ENCODE measurements around the gene PDE3A. TPM values are rescaled to one million over a fixed set of nuclear protein-coding genes. Genes with fewer than 3 reads are reported as not detected.

PDE3A gene
- total and polyA plus RNA-seq, 10 of the 15 experiments (the other 5 are each of a cell fraction or from before 2014, with no cell fraction given), result 0.01 to 2.6 (median 1.5) TPM

- H3K4me3 ChIP-seq, result no peak overlapping the region
- intact Hi-C loops (cut with micrococcal nuclease; ENCODE audit: unreplicated experiment) (no loop called here), in situ Hi-C loops (cut with MboI) (no loop called here)
- no peaks in the 10 kb centered on the region for H3K79me2 ChIP-seq (ENCODE audit: control insufficient read depth, insufficient read depth, low read length)
- ChIA-PET POLR2A (no interaction called here), CTCF (no interaction called here), RAD21 (ENCODE audit: unreplicated experiment) (no interaction called here), SMC1A (ENCODE audit: uncharacterized antibody, unreplicated experiment) (no interaction called here)
- no peak overlapping the region for H3K4me2 ChIP-seq (ENCODE audit: control insufficient read depth, insufficient read depth)
- TF ChIP-seq BACH1 (IDR thresholded peaks at IDR 0.05; ENCODE audit: borderline replicate concordance) (no peak), WRNIP1 (IDR thresholded peaks at IDR 0.05; ENCODE audit: borderline replicate concordance, low read depth, low read length) (no peak)
- H4K20me1 ChIP-seq (ENCODE audit: control insufficient read depth, insufficient read depth), result no peaks in the 10 kb centered on the region
- H3K36me3 ChIP-seq (ENCODE audit: control insufficient read depth in 2 of 2, insufficient read depth in 2 of 2, low read length in 1 of 2), result no peaks in the 10 kb centered on the region
- DNase-seq (ENCODE audit: low read depth, low spot score) (no peak), FAIRE-seq (no peak), ATAC-seq (no peak)
- no peak overlapping the region for H3K9ac ChIP-seq (ENCODE audit: control insufficient read depth, insufficient read depth, low read length)
- H3K27ac ChIP-seq (ENCODE audit: control insufficient read depth, insufficient read depth), result no peak overlapping the region
- WGBS (ENCODE audit: insufficient coverage, insufficient replicate concordance, low lambda C conversion rate, missing lambda C conversion rate), result 35% methylated on average over 2 of the region's 2 CpGs
- no TSS peak for BruUV-seq (replicated peaks)
- no peaks in the 10 kb centered on the region for H3K9me3 ChIP-seq (replicated peaks; ENCODE audit: control insufficient read depth, insufficient read depth, low read length)
- H3K27me3 ChIP-seq (replicated peaks in 1 of 2; ENCODE audit: control insufficient read depth in 2 of 2, insufficient read depth in 2 of 2, low read length in 1 of 2), result no peaks in the 10 kb centered on the region; a peak in 1 of 4 replicates
- H2AFZ ChIP-seq (ENCODE audit: control insufficient read depth, low read depth, low read length), result no peak overlapping the region
- H3K4me1 ChIP-seq (ENCODE audit: control insufficient read depth, insufficient read depth, low read length), result no peaks in the 10 kb centered on the region
These were observed 89.2 kb downstream of the PDE3A start for GRCh38 chr12:20457582-20457981.

- intact Hi-C loops (cut with micrococcal nuclease; ENCODE audit: unreplicated experiment) (no loop called here), in situ Hi-C loops (cut with MboI) (no loop called here)
- no peak for FAIRE-seq
- RAD21 ChIA-PET (ENCODE audit: unreplicated experiment), result no interaction called here
- Histone ChIP-seq H3K27ac (ENCODE audit: control insufficient read depth, insufficient read depth) (no peak overlapping the region), H4K20me1 (ENCODE audit: control insufficient read depth, insufficient read depth) (no peaks in the 10 kb centered on the region), H3K4me2 (ENCODE audit: control insufficient read depth, insufficient read depth) (no peak overlapping the region), H3K9me3 (replicated peaks; ENCODE audit: control insufficient read depth, insufficient read depth, low read length) (no peaks in the 10 kb centered on the region), H3K4me1 (ENCODE audit: control insufficient read depth, insufficient read depth, low read length) (no peaks in the 10 kb centered on the region), H3K4me3 (no peak overlapping the region), H3K36me3 (ENCODE audit: control insufficient read depth in 2 of 2, insufficient read depth in 2 of 2, low read length in 1 of 2) (no peaks in the 10 kb centered on the region), H3K79me2 (ENCODE audit: control insufficient read depth, insufficient read depth, low read length) (no peaks in the 10 kb centered on the region), H2AFZ (ENCODE audit: control insufficient read depth, low read depth, low read length) (no peak overlapping the region), H3K9ac (ENCODE audit: control insufficient read depth, insufficient read depth, low read length) (no peak overlapping the region), H3K27me3 (replicated peaks in 1 of 2; ENCODE audit: control insufficient read depth in 2 of 2, insufficient read depth in 2 of 2, low read length in 1 of 2) (no peaks in the 10 kb centered on the region; a peak in 1 of 4 replicates)
- TF ChIP-seq SRF (IDR thresholded peaks at IDR 0.05; ENCODE audit: low read depth in 2 of 2, low read length in 2 of 2) (no peak), SPI1 (IDR thresholded peaks at IDR 0.05; ENCODE audit: borderline replicate concordance, insufficient read depth, low read depth, low read length) (no peak)
- BruUV-seq (replicated peaks), result no TSS peak
- POLR2A ChIA-PET, result no interaction called here
- SMC1A ChIA-PET (ENCODE audit: uncharacterized antibody, unreplicated experiment), result no interaction called here
- 0% methylated on average over 1 of the region's 1 CpG for WGBS (ENCODE audit: insufficient coverage, insufficient replicate concordance, low lambda C conversion rate, missing lambda C conversion rate)
- DNase-seq (ENCODE audit: low read depth, low spot score), result no peak
- ATAC-seq, result no peak
- CTCF ChIA-PET, result no interaction called here
These were observed 89.7 kb downstream of the PDE3A start for GRCh38 chr12:20458011-20458410.
